Dedifferentiated amniotic fluid mesenchymal stem cell (primary cell): Measurements from ENCODE around the gene OR51V1.
"Not testable (repeated sequence)": the region's sequence is repeated elsewhere in the genome, so short reads cannot be mapped to it uniquely, and the experiment has no call there.

ENCODE experiments used
- DNase-seq: peaks from one replicate; pipeline ENCODE4 v3.0.0-alpha.2; 2016; ENCODE audit errors: extremely low spot score

The OR51V1 gene

GRCh38 chr11:5165898-5166297 lies 34.6 kb downstream of the OR51V1 start:
- DNase-seq: not testable (repeated sequence)

- not testable (repeated sequence) for DNase-seq
Measured at GRCh38 chr11:5164807-5165206, 35.7 kb downstream of the OR51V1 start.

GRCh38 chr11:5161045-5161444 lies 39.4 kb downstream of the OR51V1 start:
- DNase-seq: not testable (repeated sequence)

- not testable (repeated sequence) for DNase-seq
Measured at GRCh38 chr11:5160217-5160616, 40.3 kb downstream of the OR51V1 start.

- DNase-seq: peak; percentile 8
Measured at GRCh38 chr11:5159806-5160205, 40.7 kb downstream of the OR51V1 start.

GRCh38 chr11:5154657-5155056 lies 45.8 kb downstream of the OR51V1 start, which contains the start of gene OR52A1:
TSS of gene OR52A1 (minus strand) at chr11:5154757. CDS start at chr11:5152369, 2,388 bp downstream.
- DNase-seq: no peak

- DNase-seq: no peak
Measured at GRCh38 chr11:5153574-5154431, 46.7 kb downstream of the OR51V1 start.

GRCh38 chr11:5151713-5152153 lies 48.7 kb downstream of the OR51V1 start:
- no peak for DNase-seq
